ENCODE data around the gene SUN2. TPM values are rescaled to one million over a fixed set of nuclear protein-coding genes. Genes with fewer than 3 reads are reported as not detected.

SUN2 gene
- total and polyA plus RNA-seq, 2 donors (not counting 3 experiments of a cell fraction or from before 2014, with no cell fraction given): 76.7 to 133 TPM

DNA sequence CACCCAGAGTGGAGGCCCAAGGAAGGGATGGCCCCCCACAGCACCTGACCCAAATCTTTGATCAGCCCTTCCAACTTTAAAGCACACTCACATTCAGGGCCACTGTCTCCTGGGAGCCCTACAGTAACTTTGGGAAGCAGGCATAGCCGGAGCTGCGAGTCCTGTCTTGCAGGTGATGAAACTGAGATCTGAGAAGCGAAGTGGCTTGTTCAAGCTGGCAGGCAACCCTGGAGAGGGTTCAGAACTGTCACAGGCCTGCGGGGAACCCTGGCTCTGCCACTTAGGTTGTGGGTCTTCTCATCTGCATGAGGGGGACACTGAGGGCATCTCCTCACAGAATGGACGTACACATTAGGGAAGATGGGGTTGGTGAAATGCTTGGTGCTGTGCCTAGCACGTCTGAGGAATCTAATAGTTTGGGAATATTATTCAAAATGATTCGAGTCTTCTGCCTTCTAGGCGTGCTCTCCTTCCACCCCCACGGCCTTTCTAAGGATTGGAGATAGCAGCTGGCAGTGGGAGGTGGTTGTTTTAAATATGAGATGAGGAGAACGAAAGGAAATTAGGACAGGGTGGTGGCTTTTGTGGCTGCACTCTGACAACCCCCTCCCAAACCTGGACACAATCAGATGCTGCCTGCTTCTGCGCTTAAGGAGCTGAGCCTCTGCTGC lies 18.8 kb upstream of the SUN2 start:
- BruUV-seq (replicated peaks): no TSS peak
- dilution Hi-C loops (cut with MboI; ENCODE audit: extremely low pct_ligation_motif_present, low sequenced_read_pairs) (no loop called here), intact Hi-C loops (cut with micrococcal nuclease) (no loop called here)
- no peaks in the 10 kb centered on the region for H3K36me3 ChIP-seq (ENCODE audit: control insufficient read depth in 2 of 2, extremely low read depth in 1 of 2, insufficient read depth in 2 of 2, low read length in 2 of 2)
- CTCF ChIA-PET: interaction anchor here (1.7 kb wide), 1 partner anchor 68 kb away, joined by 5 read pairs; no protein-coding TSS in a partner anchor
- no peak overlapping the region for H2AFZ ChIP-seq (ENCODE audit: low read depth, low read length)
- H3K9ac ChIP-seq (replicated peaks; ENCODE audit: extremely low read depth, insufficient read depth, low read length): no peak overlapping the region
- no peak overlapping the region for H3K27ac ChIP-seq (ENCODE audit: insufficient read depth, low read depth, low read length)
- no peak for FAIRE-seq
- no peaks in the 10 kb centered on the region for H3K9me1 ChIP-seq (replicated peaks; ENCODE audit: control insufficient read depth, extremely low read depth, insufficient read depth, low read length)
- H3K4me2 ChIP-seq (ENCODE audit: insufficient read depth, low read length): no peak overlapping the region
- H3K9me3 ChIP-seq (replicated peaks; ENCODE audit: control insufficient read depth, insufficient read depth, low read length): no peaks in the 10 kb centered on the region
- H3K4me1 ChIP-seq (ENCODE audit: control insufficient read depth, extremely low read depth, insufficient read depth, low read length): no peaks in the 10 kb centered on the region
- no peaks in the 10 kb centered on the region for H3K27me3 ChIP-seq (ENCODE audit: control insufficient read depth in 2 of 2, insufficient read depth in 2 of 2, low read length in 2 of 2)
- H3K79me2 ChIP-seq (ENCODE audit: control insufficient read depth, insufficient read depth, low read length): no peaks in the 10 kb centered on the region
- no peaks in the 10 kb centered on the region for H4K20me1 ChIP-seq (replicated peaks; ENCODE audit: control insufficient read depth, extremely low read depth, insufficient read depth, low read length)
- TF ChIP-seq CTCF (IDR thresholded peaks at IDR 0.05; ENCODE audit: extremely low read depth in 1 of 2, insufficient read depth in 1 of 2, low read depth in 1 of 2, low read length in 2 of 2): no peak
- TF ChIP-seq, protein P1, sequence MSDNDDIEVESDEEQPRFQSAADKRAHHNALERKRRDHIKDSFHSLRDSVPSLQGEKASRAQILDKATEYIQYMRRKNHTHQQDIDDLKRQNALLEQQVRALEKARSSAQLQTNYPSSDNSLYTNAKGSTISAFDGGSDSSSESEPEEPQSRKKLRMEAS (IDR thresholded peaks at IDR 0.05; ENCODE audit: insufficient read depth, insufficient read length): no peak
- POLR2A ChIA-PET: no interaction called here
- no peak for DNase-seq (ENCODE audit: low read depth, low spot score)
- H3K4me3 ChIP-seq (replicated peaks in 1 of 3; ENCODE audit: insufficient read depth in 1 of 3, low read depth in 1 of 3, low read length in 3 of 3): no peak overlapping the region

GRCh38 chr22:38773363-38773946 lies 17.7 kb upstream of the SUN2 start:
- ChIA-PET CTCF (no interaction called here), POLR2A (no interaction called here)
- H3K27ac ChIP-seq (ENCODE audit: insufficient read depth, low read depth, low read length): no peak overlapping the region
- no TSS peak for BruUV-seq (replicated peaks)
- H3K27me3 ChIP-seq (ENCODE audit: control insufficient read depth in 2 of 2, insufficient read depth in 2 of 2, low read length in 2 of 2): no peaks in the 10 kb centered on the region
- no peaks in the 10 kb centered on the region for H3K9me1 ChIP-seq (replicated peaks; ENCODE audit: control insufficient read depth, extremely low read depth, insufficient read depth, low read length)
- TF ChIP-seq, protein P1 (IDR thresholded peaks at IDR 0.05; ENCODE audit: insufficient read depth, insufficient read length): no peak
- TF ChIP-seq JUN (IDR thresholded peaks at IDR 0.05; ENCODE audit: borderline replicate concordance, insufficient read depth, insufficient read length, low read depth) (no peak), GATA2 (IDR thresholded peaks at IDR 0.05; ENCODE audit: insufficient read depth, insufficient read length, low read depth, low read length) (no peak), FOS (IDR thresholded peaks at IDR 0.05; ENCODE audit: borderline replicate concordance, insufficient read depth, low read length) (no peak), POLR2A (IDR thresholded peaks at IDR 0.05; ENCODE audit: low read depth, low read length) (no peak), POLR2AphosphoS5 (IDR thresholded peaks at IDR 0.05; ENCODE audit: insufficient read depth, low read depth, low read length) (no peak), MYC (IDR thresholded peaks at IDR 0.05; ENCODE audit: low read depth, low read length) (no peak), CTCF (IDR thresholded peaks at IDR 0.05; ENCODE audit: extremely low read depth in 1 of 2, insufficient read depth in 1 of 2, low read depth in 1 of 2, low read length in 2 of 2) (no peak), EZH2 (IDR thresholded peaks at IDR 0.05; ENCODE audit: borderline replicate concordance, low read depth, low read length, severe bottlenecking) (no peak)
- H4K20me1 ChIP-seq (replicated peaks; ENCODE audit: control insufficient read depth, extremely low read depth, insufficient read depth, low read length): no peaks in the 10 kb centered on the region
- dilution Hi-C loops (cut with MboI; ENCODE audit: extremely low pct_ligation_motif_present, low sequenced_read_pairs) (no loop called here), intact Hi-C loops (cut with micrococcal nuclease) (no loop called here)
- H3K36me3 ChIP-seq (ENCODE audit: control insufficient read depth in 2 of 2, extremely low read depth in 1 of 2, insufficient read depth in 2 of 2, low read length in 2 of 2): no peaks in the 10 kb centered on the region
- no peaks in the 10 kb centered on the region for H3K9me3 ChIP-seq (replicated peaks; ENCODE audit: control insufficient read depth, insufficient read depth, low read length)
- DNase-seq (ENCODE audit: low read depth, low spot score) (no peak), FAIRE-seq (no peak)
- no peak overlapping the region for H2AFZ ChIP-seq (ENCODE audit: low read depth, low read length)
- no peak overlapping the region for H3K4me3 ChIP-seq (replicated peaks in 1 of 3; ENCODE audit: insufficient read depth in 1 of 3, low read depth in 1 of 3, low read length in 3 of 3)
- no peaks in the 10 kb centered on the region for H3K4me1 ChIP-seq (ENCODE audit: control insufficient read depth, extremely low read depth, insufficient read depth, low read length)
- no peaks in the 10 kb centered on the region for H3K79me2 ChIP-seq (ENCODE audit: control insufficient read depth, insufficient read depth, low read length)
- H3K4me2 ChIP-seq (ENCODE audit: insufficient read depth, low read length): no peak overlapping the region
- H3K9ac ChIP-seq (replicated peaks; ENCODE audit: extremely low read depth, insufficient read depth, low read length): no peak overlapping the region
